Measurements from ENCODE around the gene MORN1. TPM values are rescaled to one million over a fixed set of nuclear protein-coding genes. Genes with fewer than 3 reads are reported as not detected.

The MORN1 gene
- total RNA-seq, 1 experiment from 2014 or later = 47.8 TPM

DNA sequence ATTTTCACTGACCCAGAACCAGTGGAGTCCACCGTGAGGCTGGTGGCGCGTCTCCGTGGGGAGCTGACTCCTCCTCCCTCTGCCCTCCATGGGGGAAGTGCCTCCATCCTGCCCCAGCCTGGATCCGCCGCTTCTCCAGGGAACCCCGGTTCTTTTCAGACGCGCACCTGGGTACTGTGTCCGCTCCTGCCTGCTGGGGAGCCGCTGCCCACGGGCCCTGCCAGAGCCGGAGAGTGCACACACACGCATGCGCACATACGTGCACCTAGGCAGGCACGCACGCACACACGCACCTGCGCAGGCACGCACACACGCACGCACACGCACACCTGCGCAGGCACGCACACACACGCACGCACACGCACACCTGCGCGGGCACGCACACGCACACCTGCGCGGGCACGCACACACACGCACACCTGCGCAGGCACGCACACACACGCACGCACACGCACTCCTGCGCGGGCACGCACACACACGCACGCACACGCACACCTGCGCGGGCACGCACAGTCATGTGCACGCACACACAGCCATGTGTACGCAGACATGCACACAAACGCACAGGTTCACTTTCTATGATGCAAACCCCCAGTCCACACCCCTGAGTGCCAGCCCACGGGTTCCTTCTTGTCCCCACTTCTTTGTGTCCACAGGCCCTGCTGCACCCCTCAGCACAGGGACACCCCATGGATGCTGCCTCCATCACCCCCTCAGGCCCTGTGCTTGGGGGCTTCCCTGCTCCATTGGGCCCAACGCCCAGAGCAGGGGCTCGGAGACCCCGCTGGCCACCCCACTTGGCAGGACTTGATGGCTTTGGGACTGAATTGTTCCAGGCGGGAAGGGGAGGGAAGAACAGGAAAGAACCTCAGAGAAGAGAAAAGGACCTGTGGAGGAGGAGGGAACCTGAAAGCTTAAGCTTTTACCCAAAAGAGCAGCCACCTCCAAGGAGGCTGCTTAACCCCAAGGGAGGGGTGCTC lies 42.7 kb downstream of the MORN1 start:
- Histone ChIP-seq H3K79me2 (ENCODE audit: low read depth) (no peaks in the 10 kb centered on the region), H3K9me2 (ENCODE audit: insufficient read depth) (no peaks in the 10 kb centered on the region), H2AFZ (no peak overlapping the region), H3K27ac (no peak overlapping the region), H3K36me3 (ENCODE audit: low read depth) (no peaks in the 10 kb centered on the region), H3F3A (ENCODE audit: insufficient read depth, low read depth) (peaks cover 8% of the 10 kb centered on the region; the same call in 1 of the 2 replicates), H3K4me3 (no peak overlapping the region), H3K4me2 (no peak overlapping the region), H3K4me1 (replicated peaks; ENCODE audit: insufficient read depth) (no peaks in the 10 kb centered on the region), H3K27me3 (ENCODE audit: insufficient read depth, low read depth) (no peaks in the 10 kb centered on the region), H3K9me3 (ENCODE audit: insufficient read depth, low read depth) (no peaks in the 10 kb centered on the region), H4K20me1 (ENCODE audit: insufficient read depth) (no peaks in the 10 kb centered on the region; the same call in 1 of the 2 replicates)
- TF ChIP-seq EZH2 (IDR thresholded peaks at IDR 0.05; ENCODE audit: low read depth) (no peak), CTCF (conservative IDR thresholded peaks at IDR 0.05) (no peak)
- no peak for DNase-seq
- intact Hi-C loops (cut with micrococcal nuclease; ENCODE audit: unreplicated experiment) = no loop called here
- no TSS peak for BruUV-seq (replicated peaks)
- CTCF ChIA-PET = no interaction called here
- POLR2A ChIA-PET (ENCODE audit: unreplicated experiment) = no interaction called here

DNA sequence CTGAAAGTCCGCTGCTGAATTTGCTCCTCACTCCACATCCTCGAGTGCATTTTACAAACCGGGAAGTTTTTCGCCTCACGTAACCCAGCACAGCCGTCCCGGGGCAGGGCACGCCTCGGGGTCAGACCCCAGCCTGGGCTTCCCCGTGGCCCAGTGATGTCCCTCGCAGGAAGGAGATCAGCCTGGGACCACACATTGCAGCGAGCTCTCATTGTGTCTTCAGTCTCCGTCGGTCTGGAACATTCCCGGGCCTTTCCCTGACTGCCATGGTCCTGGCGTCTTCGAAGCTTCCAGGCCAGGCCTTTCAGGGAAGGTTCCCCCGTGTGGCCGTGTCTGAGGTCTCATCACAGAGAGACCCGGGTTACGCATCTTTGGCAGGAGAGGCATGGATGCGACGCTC lies 43.5 kb downstream of the MORN1 start:
- Histone ChIP-seq H3K27ac (no peak overlapping the region), H3K4me1 (replicated peaks; ENCODE audit: insufficient read depth) (no peaks in the 10 kb centered on the region), H3K9me2 (ENCODE audit: insufficient read depth) (no peaks in the 10 kb centered on the region), H2AFZ (no peak overlapping the region), H4K20me1 (ENCODE audit: insufficient read depth) (no peaks in the 10 kb centered on the region; the same call in 1 of the 2 replicates), H3K4me3 (no peak overlapping the region), H3K36me3 (ENCODE audit: low read depth) (no peaks in the 10 kb centered on the region), H3K4me2 (no peak overlapping the region), H3K9me3 (ENCODE audit: insufficient read depth, low read depth) (no peaks in the 10 kb centered on the region), H3K27me3 (ENCODE audit: insufficient read depth, low read depth) (no peaks in the 10 kb centered on the region), H3K79me2 (ENCODE audit: low read depth) (no peaks in the 10 kb centered on the region), H3F3A (ENCODE audit: insufficient read depth, low read depth) (peaks cover 8% of the 10 kb centered on the region; the same call in 1 of the 2 replicates)
- POLR2A ChIA-PET (ENCODE audit: unreplicated experiment) = no interaction called here
- intact Hi-C loops (cut with micrococcal nuclease; ENCODE audit: unreplicated experiment) = no loop called here
- TF ChIP-seq CTCF (conservative IDR thresholded peaks at IDR 0.05) = no peak
- no peak for TF ChIP-seq EZH2 (IDR thresholded peaks at IDR 0.05; ENCODE audit: low read depth)
- no TSS peak for BruUV-seq (replicated peaks)
- DNase-seq = no peak
- CTCF ChIA-PET = no interaction called here

GRCh38 chr1:2347409-2347785 lies 44.0 kb downstream of the MORN1 start:
- no peaks in the 10 kb centered on the region for H3K9me2 ChIP-seq (ENCODE audit: insufficient read depth)
- H3K27ac ChIP-seq = no peak overlapping the region
- no peak overlapping the region for H2AFZ ChIP-seq
- H3K4me2 ChIP-seq = no peak overlapping the region
- H3K4me3 ChIP-seq = no peak overlapping the region
- no peaks in the 10 kb centered on the region for H3K27me3 ChIP-seq (ENCODE audit: insufficient read depth, low read depth)
- ChIA-PET CTCF (no interaction called here), POLR2A (ENCODE audit: unreplicated experiment) (no interaction called here)
- H4K20me1 ChIP-seq (ENCODE audit: insufficient read depth) = no peaks in the 10 kb centered on the region; the same call in 1 of the 2 replicates
- H3K9me3 ChIP-seq (ENCODE audit: insufficient read depth, low read depth) = no peaks in the 10 kb centered on the region
- TF ChIP-seq EZH2 (IDR thresholded peaks at IDR 0.05; ENCODE audit: low read depth) (no peak), CTCF (conservative IDR thresholded peaks at IDR 0.05) (no peak)
- no peak for DNase-seq
- no peaks in the 10 kb centered on the region for H3K36me3 ChIP-seq (ENCODE audit: low read depth)
- no TSS peak for BruUV-seq (replicated peaks)
- no peaks in the 10 kb centered on the region for H3K79me2 ChIP-seq (ENCODE audit: low read depth)
- intact Hi-C loops (cut with micrococcal nuclease; ENCODE audit: unreplicated experiment) = no loop called here
- peaks cover 8% of the 10 kb centered on the region; the same call in 1 of the 2 replicates for H3F3A ChIP-seq (ENCODE audit: insufficient read depth, low read depth)
- H3K4me1 ChIP-seq (replicated peaks; ENCODE audit: insufficient read depth) = no peaks in the 10 kb centered on the region
